Subcutaneous adipose tissue (tissue), 4 donors: ENCODE measurements around the gene TBX10. TPM values are rescaled to one million over a fixed set of nuclear protein-coding genes. Genes with fewer than 3 reads are reported as not detected.

ENCODE experiments used
- CTCF ChIP-seq: fragments of 450-650 bp; IDR thresholded peaks from one replicate; pipeline ENCODE4 v1.5.1; 2016; ENCODE audit warnings: low read depth, mild to moderate bottlenecking, control low read depth, antibody characterized with exemption, moderate library complexity
- total RNA-seq, 4 donors: library from RNA; depleted of rRNA; stranded (reverse); fragments of >200 nt; gene quantifications; one replicate each; pipeline ENCODE4 v1.1.0, GENCODE V29; 2016

TBX10 gene
- total RNA-seq, 4 donors from 2014 or later = not detected

GRCh38 chr11:67604815-67605214, 34.7 kb downstream of the TBX10 start:
- no peak for TF ChIP-seq CTCF

- no peak for TF ChIP-seq CTCF
Observed at GRCh38 chr11:67601098-67601497, 38.5 kb downstream of the TBX10 start.

DNA sequence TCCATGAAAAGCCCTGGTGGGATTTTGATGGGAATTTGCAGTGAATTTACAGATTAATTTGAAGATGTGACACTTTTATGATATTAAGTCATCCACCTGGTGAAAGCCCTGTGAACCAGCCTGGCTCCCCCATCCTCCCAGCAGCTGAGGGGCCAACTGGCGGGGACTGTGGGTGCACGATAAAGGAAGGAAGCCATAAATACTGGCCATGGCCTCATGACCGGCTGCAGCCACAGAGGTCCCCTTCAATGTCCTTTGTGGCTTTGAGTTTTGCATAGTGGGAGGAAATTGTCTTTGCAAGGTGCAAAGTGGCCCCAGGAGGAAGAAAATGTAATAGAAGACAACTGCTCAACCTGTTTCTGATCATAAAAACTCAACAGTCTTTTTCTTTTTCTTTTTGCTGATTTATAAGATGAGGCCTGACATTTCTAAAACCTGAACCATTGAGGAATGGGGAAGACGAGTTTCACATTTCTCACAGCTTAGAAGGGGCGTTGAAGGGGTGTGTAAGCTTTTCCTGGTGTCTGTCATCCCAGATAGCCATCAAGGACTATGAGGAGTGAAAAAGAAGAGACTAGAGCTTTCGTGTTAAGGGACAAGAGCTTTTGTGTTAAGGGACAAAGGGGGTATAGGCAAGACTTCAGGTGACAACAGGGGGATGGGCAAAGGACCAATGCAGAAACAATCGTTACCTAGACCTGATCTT, 39.1 kb downstream of the TBX10 start:
- TF ChIP-seq CTCF = no peak

- TF ChIP-seq CTCF = no peak
Observed at GRCh38 chr11:67599149-67599548, 40.4 kb downstream of the TBX10 start.

- no peak for TF ChIP-seq CTCF
Observed at GRCh38 chr11:67596753-67597300, 42.7 kb downstream of the TBX10 start.

DNA sequence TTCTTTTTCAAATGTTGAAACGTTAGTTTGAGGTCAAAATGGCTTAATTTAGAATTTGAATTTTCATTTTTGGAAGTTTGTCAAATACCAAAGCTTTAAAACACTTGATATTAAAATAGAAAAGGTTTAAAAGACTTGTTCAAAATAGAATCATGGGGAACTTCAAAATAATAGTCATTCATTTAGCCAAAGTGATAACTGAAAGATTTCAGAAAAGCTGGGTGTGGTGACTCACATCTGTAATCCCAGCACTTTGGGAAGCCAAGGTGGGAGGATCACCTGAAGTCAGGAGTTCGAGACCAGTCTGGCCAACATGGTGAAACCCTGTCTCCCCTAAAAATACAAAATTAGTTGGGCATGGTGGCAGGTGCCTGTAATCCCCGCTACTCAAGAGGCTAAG, 45.1 kb downstream of the TBX10 start:
- no peak for TF ChIP-seq CTCF

GRCh38 chr11:67593565-67593905, 46.0 kb downstream of the TBX10 start:
- TF ChIP-seq CTCF = no peak
